ENCODE results near the gene CHPT1. TPM values are rescaled to one million over a fixed set of nuclear protein-coding genes. Genes with fewer than 3 reads are reported as not detected.

CHPT1 gene
- total RNA-seq, 2 experiments from 2014 or later: 12.6 to 13.1 TPM

DNA sequence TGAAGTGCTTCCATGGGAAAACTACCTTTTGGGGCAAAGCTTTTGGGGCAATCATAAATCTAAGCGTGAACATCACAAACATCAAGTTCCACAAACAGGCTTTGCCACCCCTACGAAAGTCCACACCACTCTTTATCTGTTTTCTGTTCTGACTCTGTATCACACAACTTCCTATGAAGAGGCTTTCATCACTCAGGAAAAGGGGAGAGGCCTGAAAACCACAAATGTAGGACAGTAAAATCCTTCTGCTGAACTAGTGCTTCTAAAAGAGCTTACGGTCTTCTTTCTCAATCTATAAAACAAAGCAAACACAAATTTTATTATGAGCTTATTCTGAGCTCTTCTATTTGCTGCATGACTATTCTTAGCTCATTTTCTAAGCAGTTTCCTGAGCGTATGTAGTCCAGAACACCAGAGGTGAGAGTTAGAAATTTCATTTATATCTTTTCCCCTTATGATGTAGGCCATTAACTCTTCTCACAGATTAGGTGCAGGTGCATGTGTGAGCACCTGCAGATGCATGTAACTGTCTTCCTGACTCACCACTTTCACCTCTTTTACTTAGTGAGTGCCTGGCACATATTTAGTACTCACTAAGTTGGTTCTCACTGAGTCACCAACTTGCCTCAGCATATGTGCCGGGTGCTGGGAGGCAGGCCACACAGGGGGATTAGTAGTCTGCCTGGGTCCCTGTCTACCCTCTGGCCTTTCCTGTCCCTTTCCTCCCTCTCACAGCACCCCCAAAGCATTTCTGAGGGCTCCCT is 74.8 kb downstream of the CHPT1 start:
- H3K4me1 Mint-ChIP-seq (ENCODE audit: low read depth): peaks cover 37% of the 10 kb centered on the region
- ChIA-PET CTCF (interaction anchor here (0.6 to 3.3 kb wide), 14 partner anchors 10 to 357 kb away, joined by 3 to 201 read pairs (median 6); partner anchors contain the start of gene GNPTAB), POLR2A (interaction anchor here (0.9 kb wide), 1 partner anchor 63 kb away, joined by 3 read pairs; no protein-coding TSS in a partner anchor)
- no peaks in the 10 kb centered on the region for H3K9me3 Mint-ChIP-seq (ENCODE audit: insufficient read depth)
- DNase-seq: no peak
- no peak for ATAC-seq
- H3K27ac Mint-ChIP-seq: peak overlapping the region; percentile 63
- H3K36me3 Mint-ChIP-seq (ENCODE audit: low read depth): peaks cover 58% of the 10 kb centered on the region
- H3K4me3 Mint-ChIP-seq: no peak overlapping the region
- H3K27me3 Mint-ChIP-seq (ENCODE audit: low read depth): no peaks in the 10 kb centered on the region

DNA sequence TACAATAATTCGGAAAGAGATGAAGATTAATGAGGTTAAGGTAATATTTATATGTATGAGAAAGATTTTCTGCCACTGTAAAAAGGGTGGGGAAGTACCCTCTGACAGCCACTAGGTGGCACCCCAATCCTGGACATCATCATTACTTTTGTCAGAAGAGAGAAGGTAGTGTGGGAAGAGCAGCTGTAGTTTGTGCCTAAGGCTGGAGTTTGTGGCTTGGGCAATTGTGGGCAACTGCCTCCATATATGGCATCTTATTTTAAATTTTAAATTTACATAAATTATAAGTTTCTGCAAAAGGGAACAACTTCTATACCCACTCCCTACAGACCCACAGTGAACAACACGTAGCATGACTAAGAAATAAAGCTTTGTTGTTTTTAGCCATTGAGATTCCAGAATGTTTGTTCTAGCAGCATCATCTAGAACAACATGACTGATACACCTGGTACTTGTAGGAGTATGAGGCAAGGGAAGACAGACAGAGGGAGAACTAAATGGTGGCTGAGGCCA is 76.3 kb downstream of the CHPT1 start:
- peaks cover 58% of the 10 kb centered on the region for H3K36me3 Mint-ChIP-seq (ENCODE audit: low read depth)
- CTCF ChIA-PET: interaction anchor here (0.6 to 3.3 kb wide), 24 partner anchors 9 to 162 kb away, joined by 3 to 201 read pairs (median 4); partner anchors contain the start of gene GNPTAB
- no peak overlapping the region for H3K4me3 Mint-ChIP-seq

DNA sequence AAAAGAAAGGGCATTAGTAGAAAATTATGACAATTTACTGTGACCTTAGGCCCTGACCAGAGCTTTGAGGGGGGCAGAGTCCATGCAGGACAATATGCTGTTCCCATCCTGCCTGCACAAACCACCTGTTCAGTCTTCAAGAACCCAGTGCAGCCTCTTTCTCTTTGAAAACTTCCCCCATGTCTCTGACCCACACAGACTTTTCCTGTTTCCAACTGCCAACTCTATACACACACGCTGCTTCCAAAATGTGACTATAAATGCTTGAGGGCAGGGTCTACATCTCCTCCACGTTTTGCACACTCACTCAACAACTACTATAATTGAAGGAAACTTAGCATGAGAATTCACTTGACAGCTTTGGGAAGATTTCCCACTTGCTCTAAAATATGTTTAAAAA is 78.4 kb downstream of the CHPT1 start:
- POLR2A ChIA-PET: no interaction called here
- H3K27ac Mint-ChIP-seq: peak overlapping the region; percentile 3
- CTCF ChIA-PET: interaction anchor here (1.2 to 7.6 kb wide), 4 partner anchors 17 to 362 kb away, joined by 3 to 166 read pairs (median 19); partner anchors contain the start of gene GNPTAB
- peaks cover 60% of the 10 kb centered on the region for H3K36me3 Mint-ChIP-seq (ENCODE audit: low read depth)
- peaks cover 50% of the 10 kb centered on the region for H3K4me1 Mint-ChIP-seq (ENCODE audit: low read depth)
- no peaks in the 10 kb centered on the region for H3K9me3 Mint-ChIP-seq (ENCODE audit: insufficient read depth)
- H3K27me3 Mint-ChIP-seq (ENCODE audit: low read depth): no peaks in the 10 kb centered on the region
- no peak overlapping the region for H3K4me3 Mint-ChIP-seq
- no peak for DNase-seq
- ATAC-seq: no peak

More for the DNA sequence above, 76.3 kb downstream of the CHPT1 start:
- ATAC-seq (peak; percentile 79), DNase-seq (peak; percentile 80)
- Mint-ChIP-seq H3K27me3 (ENCODE audit: low read depth) (no peaks in the 10 kb centered on the region), H3K27ac (peak overlapping the region; percentile 17), H3K4me1 (ENCODE audit: low read depth) (peaks cover 42% of the 10 kb centered on the region), H3K9me3 (ENCODE audit: insufficient read depth) (no peaks in the 10 kb centered on the region)
- POLR2A ChIA-PET: interaction anchor here (1.3 to 1.4 kb wide), 2 partner anchors 50 to 57 kb away, joined by 5 to 12 read pairs; partner anchors contain the start of gene GNPTAB

DNA sequence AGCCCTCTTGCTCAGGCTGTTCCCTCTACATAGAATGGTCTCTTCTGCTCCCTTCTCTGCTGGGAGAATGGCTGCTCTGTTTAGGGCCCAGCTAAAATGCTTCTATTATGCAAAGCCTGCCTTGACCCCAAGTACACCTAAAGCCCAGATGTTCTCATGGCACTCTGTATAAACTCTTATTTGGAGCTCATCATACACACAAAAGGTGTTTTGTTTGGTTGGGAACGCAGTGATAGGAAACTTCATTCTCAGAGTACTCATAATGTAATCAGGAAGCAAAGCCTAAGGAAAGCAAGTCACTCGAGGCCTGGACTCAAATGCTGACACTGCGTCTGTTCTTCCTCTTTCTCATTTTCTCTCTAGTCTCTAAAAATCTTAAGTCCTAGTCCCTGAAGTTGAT is 80.0 kb downstream of the CHPT1 start:
- Mint-ChIP-seq H3K27ac (peak overlapping the region; percentile 51), H3K36me3 (ENCODE audit: low read depth) (peaks cover 58% of the 10 kb centered on the region), H3K27me3 (ENCODE audit: low read depth) (no peaks in the 10 kb centered on the region), H3K4me3 (no peak overlapping the region), H3K4me1 (ENCODE audit: low read depth) (peaks cover 51% of the 10 kb centered on the region), H3K9me3 (ENCODE audit: insufficient read depth) (no peaks in the 10 kb centered on the region)
- DNase-seq: no peak
- CTCF ChIA-PET: interaction anchor here (0.7 to 7.6 kb wide), 6 partner anchors 13 to 137 kb away, joined by 3 to 166 read pairs (median 4); partner anchors contain the start of gene GNPTAB
- POLR2A ChIA-PET: interaction anchor here (2.6 kb wide), 1 partner anchor 53 kb away, joined by 5 read pairs; the partner anchor contains the start of gene GNPTAB
- no peak for ATAC-seq

DNA sequence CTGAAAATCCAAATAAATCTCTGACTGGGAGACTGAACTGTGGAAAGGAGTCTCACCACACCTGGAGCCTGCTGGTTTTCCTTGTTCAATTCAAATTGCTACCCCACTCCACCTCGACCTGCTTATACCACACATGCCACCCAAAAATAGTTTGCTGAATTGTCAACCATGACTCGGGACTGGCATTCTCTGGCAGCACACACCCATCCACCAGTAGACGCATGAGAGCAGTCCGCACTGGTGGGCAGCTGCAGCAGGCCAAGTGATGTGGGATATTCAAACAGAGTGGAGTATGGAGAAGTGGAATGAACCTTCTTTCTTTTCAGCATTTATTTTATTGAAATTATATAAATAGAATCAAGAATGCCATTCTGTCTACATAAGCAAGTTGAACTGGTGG is 80.5 kb downstream of the CHPT1 start:
- H3K36me3 Mint-ChIP-seq (ENCODE audit: low read depth): peaks cover 62% of the 10 kb centered on the region
- DNase-seq (no peak), ATAC-seq (no peak)
- H3K4me1 Mint-ChIP-seq (ENCODE audit: low read depth): peaks cover 54% of the 10 kb centered on the region
- H3K27me3 Mint-ChIP-seq (ENCODE audit: low read depth): no peaks in the 10 kb centered on the region
- POLR2A ChIA-PET: interaction anchor here (2.6 kb wide), 1 partner anchor 53 kb away, joined by 5 read pairs; the partner anchor contains the start of gene GNPTAB
- no peaks in the 10 kb centered on the region for H3K9me3 Mint-ChIP-seq (ENCODE audit: insufficient read depth)
- no peak overlapping the region for H3K4me3 Mint-ChIP-seq
- CTCF ChIA-PET: interaction anchor here (3.1 to 7.6 kb wide), 4 partner anchors 16 to 62 kb away, joined by 28 to 166 read pairs (median 36); partner anchors contain the start of gene GNPTAB
- H3K27ac Mint-ChIP-seq: peak overlapping the region; percentile 22

Other genes with a start within 250 kb of the CHPT1 start
- not detected for gene SPIC, start 222.3 kb upstream of the CHPT1 start, total RNA-seq
- gene MYBPC1, start 102.7 kb upstream of the CHPT1 start, total RNA-seq: not detected
- gene SYCP3, start 41.8 kb downstream of the CHPT1 start, total RNA-seq: 1 to 10 TPM; 1.7 to 2.0 TPM
- 100 to 1,000 TPM; 104 to 109 TPM for gene GNPTAB, start 133.3 kb downstream of the CHPT1 start, total RNA-seq
- gene DRAM1, start 179.9 kb downstream of the CHPT1 start, total RNA-seq: 1 to 10 TPM; 2.6 to 2.7 TPM